ENCODE measurements around the gene MOB3A. TPM values are rescaled to one million over a fixed set of nuclear protein-coding genes. Genes with fewer than 3 reads are reported as not detected.

Gene MOB3A
- total and polyA plus RNA-seq, 10 of the 15 experiments (the other 5 are each of a cell fraction or from before 2014, with no cell fraction given) = 7.5 to 229 (median 79.4) TPM

GRCh38 chr19:2061495-2062388 lies 34.4 kb downstream of the MOB3A start (continued):
- TF ChIP-seq, protein P1, sequence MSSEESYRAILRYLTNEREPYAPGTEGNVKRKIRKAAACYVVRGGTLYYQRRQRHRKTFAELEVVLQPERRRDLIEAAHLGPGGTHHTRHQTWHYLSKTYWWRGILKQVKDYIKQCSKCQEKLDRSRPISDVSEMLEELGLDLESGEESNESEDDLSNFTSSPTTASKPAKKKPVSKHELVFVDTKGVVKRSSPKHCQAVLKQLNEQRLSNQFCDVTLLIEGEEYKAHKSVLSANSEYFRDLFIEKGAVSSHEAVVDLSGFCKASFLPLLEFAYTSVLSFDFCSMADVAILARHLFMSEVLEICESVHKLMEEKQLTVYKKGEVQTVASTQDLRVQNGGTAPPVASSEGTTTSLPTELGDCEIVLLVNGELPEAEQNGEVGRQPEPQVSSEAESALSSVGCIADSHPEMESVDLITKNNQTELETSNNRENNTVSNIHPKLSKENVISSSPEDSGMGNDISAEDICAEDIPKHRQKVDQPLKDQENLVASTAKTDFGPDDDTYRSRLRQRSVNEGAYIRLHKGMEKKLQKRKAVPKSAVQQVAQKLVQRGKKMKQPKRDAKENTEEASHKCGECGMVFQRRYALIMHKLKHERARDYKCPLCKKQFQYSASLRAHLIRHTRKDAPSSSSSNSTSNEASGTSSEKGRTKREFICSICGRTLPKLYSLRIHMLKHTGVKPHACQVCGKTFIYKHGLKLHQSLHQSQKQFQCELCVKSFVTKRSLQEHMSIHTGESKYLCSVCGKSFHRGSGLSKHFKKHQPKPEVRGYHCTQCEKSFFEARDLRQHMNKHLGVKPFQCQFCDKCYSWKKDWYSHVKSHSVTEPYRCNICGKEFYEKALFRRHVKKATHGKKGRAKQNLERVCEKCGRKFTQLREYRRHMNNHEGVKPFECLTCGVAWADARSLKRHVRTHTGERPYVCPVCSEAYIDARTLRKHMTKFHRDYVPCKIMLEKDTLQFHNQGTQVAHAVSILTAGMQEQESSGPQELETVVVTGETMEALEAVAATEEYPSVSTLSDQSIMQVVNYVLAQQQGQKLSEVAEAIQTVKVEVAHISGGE (CRISPR knock-in tag; IDR thresholded peaks at IDR 0.05) = no peak
- no peak for TF ChIP-seq MYB (IDR thresholded peaks at IDR 0.05; ENCODE audit: borderline replicate concordance, low read depth, low read length)
- TF ChIP-seq, protein P2, sequence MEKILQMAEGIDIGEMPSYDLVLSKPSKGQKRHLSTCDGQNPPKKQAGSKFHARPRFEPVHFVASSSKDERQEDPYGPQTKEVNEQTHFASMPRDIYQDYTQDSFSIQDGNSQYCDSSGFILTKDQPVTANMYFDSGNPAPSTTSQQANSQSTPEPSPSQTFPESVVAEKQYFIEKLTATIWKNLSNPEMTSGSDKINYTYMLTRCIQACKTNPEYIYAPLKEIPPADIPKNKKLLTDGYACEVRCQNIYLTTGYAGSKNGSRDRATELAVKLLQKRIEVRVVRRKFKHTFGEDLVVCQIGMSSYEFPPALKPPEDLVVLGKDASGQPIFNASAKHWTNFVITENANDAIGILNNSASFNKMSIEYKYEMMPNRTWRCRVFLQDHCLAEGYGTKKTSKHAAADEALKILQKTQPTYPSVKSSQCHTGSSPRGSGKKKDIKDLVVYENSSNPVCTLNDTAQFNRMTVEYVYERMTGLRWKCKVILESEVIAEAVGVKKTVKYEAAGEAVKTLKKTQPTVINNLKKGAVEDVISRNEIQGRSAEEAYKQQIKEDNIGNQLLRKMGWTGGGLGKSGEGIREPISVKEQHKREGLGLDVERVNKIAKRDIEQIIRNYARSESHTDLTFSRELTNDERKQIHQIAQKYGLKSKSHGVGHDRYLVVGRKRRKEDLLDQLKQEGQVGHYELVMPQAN (conservative IDR thresholded peaks at IDR 0.05) = peak; percentile 60
- TF ChIP-seq, protein P3, sequence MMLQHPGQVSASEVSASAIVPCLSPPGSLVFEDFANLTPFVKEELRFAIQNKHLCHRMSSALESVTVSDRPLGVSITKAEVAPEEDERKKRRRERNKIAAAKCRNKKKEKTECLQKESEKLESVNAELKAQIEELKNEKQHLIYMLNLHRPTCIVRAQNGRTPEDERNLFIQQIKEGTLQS (IDR thresholded peaks at IDR 0.05; ENCODE audit: borderline replicate concordance, extremely low read depth, low read depth, low read length) = no peak
- TF ChIP-seq PAX5 (IDR thresholded peaks at IDR 0.05; ENCODE audit: borderline replicate concordance, low read depth, low read length) = no peak
- TF ChIP-seq MTA3 (IDR thresholded peaks at IDR 0.05; ENCODE audit: borderline replicate concordance, low read length) = no peak
- TF ChIP-seq, protein P4, sequence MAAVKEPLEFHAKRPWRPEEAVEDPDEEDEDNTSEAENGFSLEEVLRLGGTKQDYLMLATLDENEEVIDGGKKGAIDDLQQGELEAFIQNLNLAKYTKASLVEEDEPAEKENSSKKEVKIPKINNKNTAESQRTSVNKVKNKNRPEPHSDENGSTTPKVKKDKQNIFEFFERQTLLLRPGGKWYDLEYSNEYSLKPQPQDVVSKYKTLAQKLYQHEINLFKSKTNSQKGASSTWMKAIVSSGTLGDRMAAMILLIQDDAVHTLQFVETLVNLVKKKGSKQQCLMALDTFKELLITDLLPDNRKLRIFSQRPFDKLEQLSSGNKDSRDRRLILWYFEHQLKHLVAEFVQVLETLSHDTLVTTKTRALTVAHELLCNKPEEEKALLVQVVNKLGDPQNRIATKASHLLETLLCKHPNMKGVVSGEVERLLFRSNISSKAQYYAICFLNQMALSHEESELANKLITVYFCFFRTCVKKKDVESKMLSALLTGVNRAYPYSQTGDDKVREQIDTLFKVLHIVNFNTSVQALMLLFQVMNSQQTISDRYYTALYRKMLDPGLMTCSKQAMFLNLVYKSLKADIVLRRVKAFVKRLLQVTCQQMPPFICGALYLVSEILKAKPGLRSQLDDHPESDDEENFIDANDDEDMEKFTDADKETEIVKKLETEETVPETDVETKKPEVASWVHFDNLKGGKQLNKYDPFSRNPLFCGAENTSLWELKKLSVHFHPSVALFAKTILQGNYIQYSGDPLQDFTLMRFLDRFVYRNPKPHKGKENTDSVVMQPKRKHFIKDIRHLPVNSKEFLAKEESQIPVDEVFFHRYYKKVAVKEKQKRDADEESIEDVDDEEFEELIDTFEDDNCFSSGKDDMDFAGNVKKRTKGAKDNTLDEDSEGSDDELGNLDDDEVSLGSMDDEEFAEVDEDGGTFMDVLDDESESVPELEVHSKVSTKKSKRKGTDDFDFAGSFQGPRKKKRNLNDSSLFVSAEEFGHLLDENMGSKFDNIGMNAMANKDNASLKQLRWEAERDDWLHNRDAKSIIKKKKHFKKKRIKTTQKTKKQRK (IDR thresholded peaks at IDR 0.05; ENCODE audit: low read depth, low read length) = no peak
- no peak for TF ChIP-seq PRDM15 (CRISPR knock-in tag; IDR thresholded peaks at IDR 0.05)
- TF ChIP-seq NRF1 (conservative IDR thresholded peaks at IDR 0.05; ENCODE audit: low read depth, low read length) = no peak
- no peak for TF ChIP-seq JUNB (IDR thresholded peaks at IDR 0.05)
- TF ChIP-seq POLR2A (IDR thresholded peaks at IDR 0.05; ENCODE audit: low read depth, low read length) = peak; percentile 88
- TF ChIP-seq IRF4 (IDR thresholded peaks at IDR 0.05; ENCODE audit: low read depth, low read length) = no peak

All from GM12878 (cell line).